C1 segment of cervical spinal cord (tissue), 14 donors: ENCODE results near the gene CTSK.
"Not testable (repeated sequence)": the region's sequence is repeated elsewhere in the genome, so short reads cannot be mapped to it uniquely, and the experiment has no call there.

Experiments
- DNase-seq, 14 donors: peaks; one replicate each; lab custom pipeline; 2025; lab: John Stamatoyannopoulos, UW

The CTSK gene

GRCh38 chr1:150807249-150808023, 624 bp downstream of the CTSK start:
- DNase-seq: no peak

- no peak for DNase-seq
These were observed 2.2 kb downstream of the CTSK start for GRCh38 chr1:150805899-150806298.

GRCh38 chr1:150804671-150805070, 3.4 kb downstream of the CTSK start:
- no peak for DNase-seq

GRCh38 chr1:150799089-150799488, 9.0 kb downstream of the CTSK start:
- no peak for DNase-seq

- no peak for DNase-seq
These were observed 9.5 kb downstream of the CTSK start for GRCh38 chr1:150798525-150798924.

GRCh38 chr1:150796374-150796773, 11.7 kb downstream of the CTSK start:
- DNase-seq: no peak

- DNase-seq: not testable (repeated sequence)
These were observed 14.3 kb downstream of the CTSK start for GRCh38 chr1:150793778-150794177.

- no peak for DNase-seq
These were observed 14.8 kb downstream of the CTSK start for GRCh38 chr1:150793221-150793620.

GRCh38 chr1:150791585-150791984, 16.5 kb downstream of the CTSK start:
- DNase-seq: no peak

- DNase-seq: peak in 1 of 14 donors; percentile 27
These were observed 18.7 kb downstream of the CTSK start for GRCh38 chr1:150789396-150789795.

GRCh38 chr1:150788946-150789345, 19.1 kb downstream of the CTSK start:
- no peak for DNase-seq

- no peak for DNase-seq
These were observed 20.6 kb downstream of the CTSK start for GRCh38 chr1:150787455-150787854.

GRCh38 chr1:150780510-150780909, 27.6 kb downstream of the CTSK start:
- no peak for DNase-seq

GRCh38 chr1:150778409-150778808, 29.7 kb downstream of the CTSK start:
- no peak for DNase-seq

- no peak for DNase-seq
These were observed 30.5 kb downstream of the CTSK start for GRCh38 chr1:150777544-150777943.

GRCh38 chr1:150775931-150776505, 32.0 kb downstream of the CTSK start:
- DNase-seq: not testable (repeated sequence)

- no peak for DNase-seq
These were observed 32.8 kb downstream of the CTSK start for GRCh38 chr1:150775276-150775675.

- no peak for DNase-seq
These were observed 35.7 kb downstream of the CTSK start for GRCh38 chr1:150772326-150772725.

- DNase-seq: not testable (repeated sequence)
These were observed 40.4 kb downstream of the CTSK start for GRCh38 chr1:150767704-150768103.

GRCh38 chr1:150765977-150766301, 42.1 kb downstream of the CTSK start:
- DNase-seq: not testable (repeated sequence)

GRCh38 chr1:150765296-150765976, 42.6 kb downstream of the CTSK start, which contains the start of gene CTSS:
TSS of gene CTSS (minus strand) at chr1:150765778. CDS start at chr1:150764763, 1,015 bp downstream.
- peak in 1 of 14 donors; percentile 1 for DNase-seq

- no peak for DNase-seq
These were observed 43.4 kb downstream of the CTSK start for GRCh38 chr1:150764617-150765101.

GRCh38 chr1:150763018-150763417, 45.0 kb downstream of the CTSK start:
- no peak for DNase-seq
